Muscle layer of colon (tissue), 2 donors: ENCODE data around the gene CELF4.

ENCODE experiments used
- H3K27ac ChIP-seq: one replicate; pipeline ENCODE4 v1.7.0; 2013; ENCODE audit warnings: low read depth, mild to moderate bottlenecking, low read length, moderate library complexity
- H3K27me3 ChIP-seq, 2 donors: one replicate each; pipeline ENCODE4 v1.7.0; 2013; ENCODE audit warnings: low read length in 2 of 2, mild to moderate bottlenecking in 2 of 2; ENCODE audit not compliant: insufficient read depth in 2 of 2, control insufficient read depth in 1 of 2
- H3K36me3 ChIP-seq: one replicate; pipeline ENCODE4 v1.7.0; 2013; ENCODE audit warnings: mild to moderate bottlenecking, low read length; ENCODE audit not compliant: insufficient read depth
- H3K4me1 ChIP-seq: one replicate; pipeline ENCODE4 v1.7.0; 2013; ENCODE audit warnings: mild to moderate bottlenecking, low read length; ENCODE audit not compliant: insufficient read depth
- H3K4me3 ChIP-seq, 2 donors: one replicate each; pipeline ENCODE4 v1.7.0; 2013; ENCODE audit warnings: low read length in 2 of 2, low read depth in 1 of 2, mild to moderate bottlenecking in 1 of 2, moderate library complexity in 1 of 2
- H3K9ac ChIP-seq: one replicate; pipeline ENCODE4 v1.7.0; 2013; ENCODE audit warnings: low read length
- H3K9me3 ChIP-seq: one replicate; pipeline ENCODE4 v1.7.0; 2013; ENCODE audit warnings: mild to moderate bottlenecking, low read length
- donor health status: abdominal sarcoma.
- donor health status: Adenocarcinoma of cecum.

The CELF4 gene

GRCh38 chr18:37586656-37587225, 21.1 kb upstream of the CELF4 start:
- no peaks in the 10 kb centered on the region for H3K9me3 ChIP-seq
- no peak overlapping the region for H3K4me3 ChIP-seq
- H3K36me3 ChIP-seq, result no peaks in the 10 kb centered on the region
- H3K4me1 ChIP-seq, result no peaks in the 10 kb centered on the region
- H3K9ac ChIP-seq, result no peak overlapping the region
- no peak overlapping the region for H3K27ac ChIP-seq
- no peaks in the 10 kb centered on the region for H3K27me3 ChIP-seq

- Histone ChIP-seq H3K9me3 (no peaks in the 10 kb centered on the region), H3K9ac (no peak overlapping the region), H3K4me1 (no peaks in the 10 kb centered on the region), H3K36me3 (no peaks in the 10 kb centered on the region), H3K27ac (no peak overlapping the region), H3K4me3 (no peak overlapping the region), H3K27me3 (no peaks in the 10 kb centered on the region)
Measured at GRCh38 chr18:37584952-37585695, 19.5 kb upstream of the CELF4 start.

- Histone ChIP-seq H3K27me3 (peaks cover 0 to 4% of the 10 kb centered on the region in 2 donors), H3K9ac (no peak overlapping the region), H3K4me3 (no peak overlapping the region), H3K27ac (no peak overlapping the region), H3K36me3 (no peaks in the 10 kb centered on the region), H3K9me3 (no peaks in the 10 kb centered on the region), H3K4me1 (no peaks in the 10 kb centered on the region)
Measured at GRCh38 chr18:37584217-37584616, 18.6 kb upstream of the CELF4 start.

- H3K9ac ChIP-seq, result no peak overlapping the region
- no peak overlapping the region for H3K27ac ChIP-seq
- H3K36me3 ChIP-seq, result no peaks in the 10 kb centered on the region
- H3K4me1 ChIP-seq, result no peaks in the 10 kb centered on the region
- H3K9me3 ChIP-seq, result no peaks in the 10 kb centered on the region
- H3K4me3 ChIP-seq, result no peak overlapping the region
- peaks cover 0 to 12% of the 10 kb centered on the region in 2 donors for H3K27me3 ChIP-seq
Measured at GRCh38 chr18:37582261-37582660, 16.7 kb upstream of the CELF4 start.

DNA sequence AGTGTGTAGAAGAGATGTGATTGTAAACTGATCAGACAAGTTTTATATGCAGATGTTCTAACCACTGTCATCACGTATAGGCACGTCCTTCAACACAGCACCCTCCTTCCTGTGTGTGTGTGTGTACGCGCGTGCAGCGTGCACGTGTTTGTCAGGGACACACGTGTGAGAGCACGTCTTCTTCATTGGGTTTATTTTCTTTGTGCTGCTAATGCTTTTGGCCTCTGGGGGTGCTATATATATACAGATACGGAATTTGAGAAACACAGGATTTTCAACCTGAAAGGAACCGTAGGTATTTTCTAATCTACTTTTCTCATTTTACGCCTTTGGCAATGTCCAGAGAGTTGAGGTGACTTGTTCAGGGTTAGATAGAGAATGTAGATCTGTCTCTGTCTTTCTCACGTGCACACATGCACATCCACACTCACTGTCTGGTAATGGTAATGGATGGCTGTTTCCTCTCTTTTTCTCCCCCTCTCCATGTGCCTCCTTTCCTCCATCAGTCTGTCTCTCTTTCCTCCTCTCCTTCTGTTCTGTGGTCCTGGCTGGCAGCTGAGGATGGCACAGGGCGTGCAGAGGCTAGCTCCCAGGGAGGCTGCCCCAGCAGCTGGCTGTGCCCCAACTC, 13.4 kb upstream of the CELF4 start:
- Histone ChIP-seq H3K27ac (no peak overlapping the region), H3K4me1 (no peaks in the 10 kb centered on the region), H3K4me3 (no peak overlapping the region), H3K27me3 (peaks cover 0 to 12% of the 10 kb centered on the region in 2 donors), H3K9ac (no peak overlapping the region), H3K9me3 (no peaks in the 10 kb centered on the region), H3K36me3 (no peaks in the 10 kb centered on the region)

- no peaks in the 10 kb centered on the region for H3K36me3 ChIP-seq
- no peak overlapping the region for H3K4me3 ChIP-seq
- H3K9ac ChIP-seq, result no peak overlapping the region
- H3K27ac ChIP-seq, result no peak overlapping the region
- H3K4me1 ChIP-seq, result no peaks in the 10 kb centered on the region
- peaks cover 0 to 12% of the 10 kb centered on the region in 2 donors for H3K27me3 ChIP-seq
- H3K9me3 ChIP-seq, result no peaks in the 10 kb centered on the region
Measured at GRCh38 chr18:37578182-37578678, 12.6 kb upstream of the CELF4 start.

DNA sequence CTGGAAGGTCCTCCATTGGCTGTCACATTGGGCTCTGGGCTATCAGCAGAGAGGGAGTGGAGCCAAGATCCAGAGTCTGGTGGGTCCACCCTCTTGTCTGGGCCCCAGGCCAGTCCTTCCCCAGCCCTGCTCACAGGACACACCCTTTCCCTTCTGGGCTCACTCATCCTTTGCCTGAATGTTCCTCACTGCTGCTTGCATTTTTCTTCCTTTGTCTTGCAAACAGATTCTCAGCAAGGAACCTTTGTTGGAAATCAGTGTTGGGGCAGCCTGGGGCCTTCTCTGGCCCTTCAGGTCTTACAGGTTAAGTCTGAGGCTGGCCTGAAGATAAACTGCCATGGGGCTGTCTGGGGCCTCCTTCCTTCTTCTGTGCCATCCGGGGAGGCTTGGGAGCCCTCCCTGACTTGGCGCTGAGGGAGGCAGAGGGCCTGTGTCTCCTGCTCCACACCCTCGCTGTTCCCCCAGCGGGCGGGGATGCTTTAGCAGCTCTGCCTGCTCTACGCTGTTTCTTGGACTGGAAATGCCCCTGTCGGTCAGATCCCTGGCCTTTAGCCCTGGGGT, 11.5 kb upstream of the CELF4 start:
- Histone ChIP-seq H3K36me3 (no peaks in the 10 kb centered on the region), H3K4me3 (no peak overlapping the region), H3K4me1 (no peaks in the 10 kb centered on the region), H3K9ac (no peak overlapping the region), H3K9me3 (no peaks in the 10 kb centered on the region), H3K27ac (no peak overlapping the region), H3K27me3 (peaks cover 0 to 12% of the 10 kb centered on the region in 2 donors)

GRCh38 chr18:37575646-37576045, 10.0 kb upstream of the CELF4 start:
- Histone ChIP-seq H3K4me3 (no peak overlapping the region), H3K9ac (no peak overlapping the region), H3K27ac (no peak overlapping the region), H3K4me1 (no peaks in the 10 kb centered on the region), H3K9me3 (no peaks in the 10 kb centered on the region), H3K27me3 (peaks cover 0 to 18% of the 10 kb centered on the region in 2 donors), H3K36me3 (no peaks in the 10 kb centered on the region)

DNA sequence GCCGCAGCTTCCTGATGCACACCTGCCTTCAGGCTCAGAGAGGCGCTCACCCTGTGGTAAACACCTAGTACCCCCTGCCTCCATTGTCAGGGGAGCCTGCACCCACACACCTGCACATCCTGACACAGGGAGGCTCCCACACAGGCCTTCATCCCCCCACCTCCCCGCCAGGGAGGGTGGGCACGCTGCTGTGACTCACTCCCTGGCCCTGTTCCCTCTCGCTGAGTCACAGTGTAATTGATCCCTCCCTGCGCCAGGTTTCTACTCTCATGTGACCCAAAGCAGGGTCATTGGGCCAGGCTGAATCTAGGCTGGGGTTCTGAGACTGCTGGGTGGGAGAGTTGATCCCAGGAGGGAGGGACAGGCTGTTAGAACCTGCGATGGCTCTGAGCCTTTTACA, 8.5 kb upstream of the CELF4 start:
- H3K27me3 ChIP-seq, result peaks cover 5 to 25% of the 10 kb centered on the region in 2 donors

DNA sequence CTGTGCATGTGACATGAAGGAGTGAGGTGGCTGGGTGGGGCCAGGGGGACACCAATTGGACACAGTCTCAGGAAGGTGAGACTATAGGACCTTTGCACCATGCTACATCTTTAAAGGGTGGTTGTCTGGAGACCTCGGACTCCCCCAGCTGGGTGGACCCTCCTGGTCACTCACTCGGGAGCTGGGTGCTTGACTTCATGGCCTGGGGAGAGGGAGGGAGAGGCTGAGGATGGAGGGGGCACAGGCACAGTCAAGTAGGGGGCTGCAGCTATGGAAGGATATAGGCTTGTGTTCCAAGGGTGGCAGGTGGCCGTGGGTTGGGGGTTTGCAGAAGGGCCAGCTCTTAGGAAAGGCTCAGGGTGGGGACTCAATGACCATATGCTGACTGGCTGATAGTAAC, 7.1 kb upstream of the CELF4 start:
- Histone ChIP-seq H3K9ac (no peak overlapping the region), H3K27me3 (peaks cover 19 to 35% of the 10 kb centered on the region in 2 donors)

More for the DNA sequence above, 8.5 kb upstream of the CELF4 start:
- no peak overlapping the region for H3K27ac ChIP-seq
- H3K4me1 ChIP-seq, result no peaks in the 10 kb centered on the region
- H3K4me3 ChIP-seq, result no peak overlapping the region
- no peaks in the 10 kb centered on the region for H3K9me3 ChIP-seq
- no peaks in the 10 kb centered on the region for H3K36me3 ChIP-seq
- no peak overlapping the region for H3K9ac ChIP-seq

DNA sequence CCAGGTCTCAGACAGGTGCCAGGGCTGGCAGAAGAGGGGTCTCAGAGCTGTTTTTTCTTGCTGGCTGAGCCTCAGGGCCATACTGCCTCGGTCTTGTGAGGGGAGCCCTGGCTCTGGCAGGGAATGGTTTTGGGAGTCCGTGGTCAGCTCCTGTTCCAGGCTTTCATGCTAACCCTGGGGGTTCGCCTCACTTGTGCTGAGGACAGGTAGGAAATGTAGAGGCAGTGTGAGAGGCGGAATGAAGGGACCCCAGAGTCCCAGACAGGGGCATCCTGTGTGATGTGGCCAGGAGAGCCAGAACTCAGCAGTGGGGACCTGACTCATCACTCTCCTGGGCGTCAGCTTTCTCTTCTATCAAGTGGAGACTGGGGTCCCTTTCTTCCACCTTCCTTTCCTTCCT, 5.7 kb upstream of the CELF4 start:
- no peaks in the 10 kb centered on the region for H3K9me3 ChIP-seq
- no peaks in the 10 kb centered on the region for H3K36me3 ChIP-seq
- peaks cover 29 to 45% of the 10 kb centered on the region in 2 donors for H3K27me3 ChIP-seq
- peaks cover 6% of the 10 kb centered on the region for H3K4me1 ChIP-seq
- no peak overlapping the region for H3K27ac ChIP-seq
- H3K4me3 ChIP-seq, result no peak overlapping the region
- H3K9ac ChIP-seq, result no peak overlapping the region

More for the DNA sequence above, 7.1 kb upstream of the CELF4 start:
- H3K36me3 ChIP-seq, result no peaks in the 10 kb centered on the region
- H3K4me3 ChIP-seq, result no peak overlapping the region
- H3K27ac ChIP-seq, result no peak overlapping the region
- H3K4me1 ChIP-seq, result peaks cover 1% of the 10 kb centered on the region
- no peaks in the 10 kb centered on the region for H3K9me3 ChIP-seq
